ENCODE results near the gene SYT7.

- TF ChIP-seq CTCF (IDR thresholded peaks at IDR 0.05; ENCODE audit: low read depth, low read length, missing input control) (no peak), TAF1 (conservative IDR thresholded peaks at IDR 0.05) (no peak), FOXA1 (IDR thresholded peaks at IDR 0.05) (no peak), REST (IDR thresholded peaks at IDR 0.05) (no peak), HNF4A (conservative IDR thresholded peaks at IDR 0.05) (no peak), GABPA (IDR thresholded peaks at IDR 0.05 in 1 of 2, conservative IDR thresholded peaks at IDR 0.05 in 1 of 2) (no peak), YY1 (IDR thresholded peaks at IDR 0.05) (no peak), MAX (IDR thresholded peaks at IDR 0.05) (no peak), EGR1 (IDR thresholded peaks at IDR 0.05; ENCODE audit: low read depth in 2 of 2) (no peak)
These were observed 89.0 kb downstream of the SYT7 start for GRCh38 chr11:61491736-61492395.

Measured in liver (tissue), 3 donors.